Glomerular visceral epithelial cell (primary cell): ENCODE data around the gene TCP11.
"Not testable (repeated sequence)": the region's sequence is repeated elsewhere in the genome, so short reads cannot be mapped to it uniquely, and the experiment has no call there.

ENCODE experiments used
- DNase-seq: peaks from one replicate; pipeline ENCODE4 v3.0.0-alpha.2; 2016; ENCODE audit errors: extremely low spot score

TCP11 gene

GRCh38 chr6:35146453-35146852 lies 5.3 kb upstream of the TCP11 start:
- DNase-seq: peak; percentile 42

GRCh38 chr6:35145757-35146156 lies 4.6 kb upstream of the TCP11 start:
- DNase-seq: no peak

GRCh38 chr6:35142588-35143569 lies 1.7 kb upstream of the TCP11 start:
- DNase-seq: peak; percentile 26

GRCh38 chr6:35140639-35141006 lies 516 bp downstream of the TCP11 start:
- no peak for DNase-seq

GRCh38 chr6:35139924-35140638 lies 1.1 kb downstream of the TCP11 start:
- DNase-seq: peak; percentile 77

- no peak for DNase-seq
Observed at GRCh38 chr6:35139470-35139869, 1.7 kb downstream of the TCP11 start.

- not testable (repeated sequence) for DNase-seq
Observed at GRCh38 chr6:35138191-35138590, 2.9 kb downstream of the TCP11 start.

GRCh38 chr6:35136185-35136584 lies 5.0 kb downstream of the TCP11 start:
- no peak for DNase-seq

GRCh38 chr6:35128496-35128895 lies 12.6 kb downstream of the TCP11 start:
- no peak for DNase-seq

- no peak for DNase-seq
Observed at GRCh38 chr6:35128042-35128441, 13.1 kb downstream of the TCP11 start.

- DNase-seq: no peak
Observed at GRCh38 chr6:35124356-35124755, 16.8 kb downstream of the TCP11 start.

- DNase-seq: no peak
Observed at GRCh38 chr6:35120746-35121145, 20.4 kb downstream of the TCP11 start.

- DNase-seq: no peak
Observed at GRCh38 chr6:35108309-35108885, 32.7 kb downstream of the TCP11 start.

- DNase-seq: not testable (repeated sequence)
Observed at GRCh38 chr6:35107761-35108160, 33.4 kb downstream of the TCP11 start.

GRCh38 chr6:35107208-35107607 lies 33.9 kb downstream of the TCP11 start:
- not testable (repeated sequence) for DNase-seq

GRCh38 chr6:35106061-35106460 lies 35.1 kb downstream of the TCP11 start:
- not testable (repeated sequence) for DNase-seq

- no peak for DNase-seq
Observed at GRCh38 chr6:35105078-35105477, 36.1 kb downstream of the TCP11 start.

- DNase-seq: no peak
Observed at GRCh38 chr6:35099116-35099515, 42.0 kb downstream of the TCP11 start.

- DNase-seq: peak; percentile 83
Observed at GRCh38 chr6:35096129-35096862, 44.8 kb downstream of the TCP11 start.

GRCh38 chr6:35094183-35094582 lies 47.0 kb downstream of the TCP11 start:
- DNase-seq: no peak

- no peak for DNase-seq
Observed at GRCh38 chr6:35093783-35094182, 47.4 kb downstream of the TCP11 start.

GRCh38 chr6:35093118-35093445 lies 48.1 kb downstream of the TCP11 start:
- no peak for DNase-seq
